Mesenchymal stem cell (in vitro differentiated cells and primary cell): ENCODE data around the gene THAP5.

Experiments
- DNase-seq: peaks from one replicate; pipeline ENCODE4 v3.0.0-alpha.2; 2013
- H2AFZ ChIP-seq: one replicate; pipeline ENCODE4 v1.6.1; 2013; ENCODE audit warnings: low read depth, mild to moderate bottlenecking, control low read depth, inconsistent platforms, low read length, moderate library complexity
- H2AK5ac ChIP-seq: 2 replicates; pipeline ENCODE4 v1.6.1; 2013; ENCODE audit warnings: low read length, moderate library complexity, mild to moderate bottlenecking, inconsistent platforms; ENCODE audit not compliant: severe bottlenecking
- H2BK120ac ChIP-seq: one replicate; pipeline ENCODE4 v1.6.1; 2013; ENCODE audit warnings: low read depth, mild to moderate bottlenecking, inconsistent platforms, low read length, moderate library complexity
- H2BK12ac ChIP-seq, 2 experiments: one replicate each; pipeline ENCODE4 v1.6.1; 2013; ENCODE audit warnings: inconsistent platforms in 2 of 2, low read length in 2 of 2, mild to moderate bottlenecking in 2 of 2, moderate library complexity in 2 of 2, control low read depth in 1 of 2
- H2BK15ac ChIP-seq: one replicate; pipeline ENCODE4 v1.6.1; 2013; ENCODE audit warnings: mild to moderate bottlenecking, low read depth, inconsistent platforms; ENCODE audit not compliant: poor library complexity, severe bottlenecking
- H2BK5ac ChIP-seq: 2 replicates; pipeline ENCODE4 v1.6.1; 2013; ENCODE audit warnings: low read depth, mild to moderate bottlenecking, low read length, control low read depth, inconsistent platforms; ENCODE audit not compliant: poor library complexity, severe bottlenecking
- H3K14ac ChIP-seq, 2 experiments: one replicate each; pipeline ENCODE4 v1.6.1; 2013; ENCODE audit warnings: inconsistent platforms in 2 of 2, low read length in 2 of 2, control low read depth in 1 of 2, mild to moderate bottlenecking in 1 of 2, moderate library complexity in 1 of 2
- H3K18ac ChIP-seq, 2 experiments: one replicate each; pipeline ENCODE4 v1.6.1; 2013; ENCODE audit warnings: inconsistent platforms in 2 of 2, low read length in 2 of 2, control low read depth in 1 of 2, low read depth in 1 of 2, mild to moderate bottlenecking in 1 of 2
- H3K23ac ChIP-seq, 2 experiments: one replicate each; pipeline ENCODE4 v1.6.1; 2013; ENCODE audit warnings: inconsistent platforms in 2 of 2, low read length in 2 of 2, mild to moderate bottlenecking in 2 of 2, moderate library complexity in 2 of 2, control low read depth in 1 of 2
- H3K27ac ChIP-seq: 2 replicates; pipeline ENCODE4 v1.5.1; 2013; ENCODE audit warnings: mild to moderate bottlenecking, moderate library complexity, low read length, control low read depth, inconsistent platforms; ENCODE audit not compliant: poor library complexity, severe bottlenecking
- H3K27me3 ChIP-seq, 2 experiments: 2 replicates each; pipeline versions ENCODE4 v1.6.1 to v1.7.0; 2013; ENCODE audit warnings: low read length in 2 of 2, mild to moderate bottlenecking in 2 of 2, moderate library complexity in 2 of 2, control low read depth in 1 of 2, inconsistent platforms in 1 of 2; ENCODE audit not compliant: control insufficient read depth in 1 of 2, insufficient read depth in 1 of 2
- H3K36me3 ChIP-seq, 2 experiments: 2 replicates each; pipeline versions ENCODE4 v1.6.1 to v1.7.0; 2013; ENCODE audit warnings: low read length in 2 of 2, control low read depth in 1 of 2, inconsistent platforms in 1 of 2, low read depth in 1 of 2, mild to moderate bottlenecking in 1 of 2; ENCODE audit not compliant: insufficient read depth in 2 of 2, control insufficient read depth in 1 of 2
- H3K4ac ChIP-seq, 2 experiments: one replicate each; pipeline ENCODE4 v1.6.1; 2013; ENCODE audit warnings: inconsistent platforms in 2 of 2, low read length in 2 of 2, mild to moderate bottlenecking in 2 of 2, moderate library complexity in 2 of 2, control low read depth in 1 of 2, low read depth in 1 of 2
- H3K4me1 ChIP-seq: 2 replicates; pipeline ENCODE4 v1.6.1; 2013; ENCODE audit warnings: low read depth, low read length, control low read depth; ENCODE audit not compliant: control insufficient read depth, insufficient read depth
- H3K4me2 ChIP-seq: 2 replicates; pipeline ENCODE4 v1.6.1; 2013; ENCODE audit warnings: low read length, mild to moderate bottlenecking, inconsistent platforms; ENCODE audit not compliant: poor library complexity, severe bottlenecking
- H3K4me3 ChIP-seq, 2 experiments: 2 replicates each; pipeline versions ENCODE4 v1.5.1 to v1.7.0; 2013; ENCODE audit warnings: low read length in 2 of 2, mild to moderate bottlenecking in 2 of 2, control low read depth in 1 of 2, low read depth in 1 of 2; ENCODE audit not compliant: insufficient read depth in 1 of 2
- H3K79me1 ChIP-seq: replicated peaks from 2 replicates; pipeline ENCODE4 v1.6.1; 2013; ENCODE audit warnings: mild to moderate bottlenecking, control low read depth, low read length, inconsistent platforms; ENCODE audit not compliant: poor library complexity, severe bottlenecking
- H3K9ac ChIP-seq: 2 replicates; pipeline ENCODE4 v1.7.0; 2013; ENCODE audit warnings: mild to moderate bottlenecking, low read length, moderate library complexity
- H3K9me3 ChIP-seq: 2 replicates; pipeline ENCODE4 v1.7.0; 2013; ENCODE audit warnings: mild to moderate bottlenecking, low read length; ENCODE audit not compliant: control insufficient read depth
- H4K8ac ChIP-seq: one replicate; pipeline ENCODE4 v1.6.1; 2013; ENCODE audit warnings: inconsistent platforms, mild to moderate bottlenecking, low read length, moderate library complexity
- H4K91ac ChIP-seq: one replicate; pipeline ENCODE4 v1.6.1; 2013; ENCODE audit warnings: mild to moderate bottlenecking, low read length, inconsistent platforms
- WGBS: methylation state at CpG from one replicate; pipeline ENCODE4 v1.1.7; 2013; ENCODE audit warnings: mixed read lengths; 5-methylcytosine and 5-hydroxymethylcytosine counted together

The THAP5 gene

DNA sequence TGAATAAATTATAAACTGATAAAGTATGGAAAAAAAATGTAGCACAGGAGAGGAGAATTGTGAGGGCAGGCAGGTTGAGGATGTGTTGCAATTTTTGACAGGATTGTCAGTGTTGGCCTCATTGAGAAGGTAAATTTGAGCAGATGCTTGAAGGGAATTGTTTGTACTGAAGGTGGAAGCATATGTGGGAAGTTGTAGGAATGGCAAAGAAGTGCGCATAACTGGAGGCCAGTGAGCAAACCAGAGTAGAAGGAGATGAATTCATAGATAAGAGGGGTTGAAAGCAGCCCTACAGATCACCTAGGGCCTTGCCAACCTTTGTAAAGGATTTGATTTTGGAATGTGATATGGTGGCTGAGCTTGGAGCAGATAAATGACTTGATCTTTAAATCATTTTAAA, 6.6 kb upstream of the THAP5 start:
- Histone ChIP-seq H4K91ac (no peak overlapping the region), H3K4me2 (no peak overlapping the region), H3K14ac (no peak overlapping the region), H3K27ac (no peak overlapping the region), H2BK5ac (no peak overlapping the region), H3K4ac (no peak overlapping the region), H3K27me3 (no peaks in the 10 kb centered on the region), H3K79me1 (peaks cover 16% of the 10 kb centered on the region), H2AK5ac (no peak overlapping the region), H3K36me3 (peaks cover 8 to 47% of the 10 kb centered on the region in 2 experiments), H2BK120ac (no peak overlapping the region), H2AFZ (no peak overlapping the region), H2BK15ac (no peak overlapping the region), H3K4me1 (no peaks in the 10 kb centered on the region), H3K4me3 (no peak overlapping the region), H2BK12ac (no peak overlapping the region), H3K18ac (no peak overlapping the region), H3K9me3 (no peaks in the 10 kb centered on the region), H4K8ac (no peak overlapping the region), H3K23ac (no peak overlapping the region), H3K9ac (no peak overlapping the region)
- DNase-seq = no peak
- WGBS = 98% methylated on average over 1 of the region's 1 CpG

DNA sequence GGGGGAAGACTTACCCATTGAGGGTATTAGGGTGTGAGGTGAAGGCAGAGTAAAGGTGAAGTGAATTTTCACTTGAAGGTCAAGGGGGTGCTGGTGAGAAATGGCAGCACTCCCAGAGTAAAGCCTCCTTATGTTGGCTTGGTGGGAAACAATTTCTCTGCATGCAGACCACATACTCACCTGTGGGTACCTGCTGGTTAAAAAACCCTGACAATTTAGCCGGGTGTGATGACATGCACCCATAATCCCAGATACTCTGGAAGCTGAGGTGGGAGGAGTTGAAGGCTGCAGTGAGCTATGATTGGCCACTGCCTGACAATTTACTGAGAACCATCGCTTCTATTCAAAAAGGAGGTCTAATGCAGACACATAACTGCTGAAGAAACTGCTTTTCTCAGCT, 5.7 kb upstream of the THAP5 start:
- Histone ChIP-seq H3K9me3 (no peaks in the 10 kb centered on the region), H3K18ac (no peak overlapping the region), H2AK5ac (no peak overlapping the region), H4K91ac (no peak overlapping the region), H3K23ac (no peak overlapping the region), H3K27ac (no peak overlapping the region), H2BK15ac (no peak overlapping the region), H3K36me3 (peaks cover 8 to 47% of the 10 kb centered on the region in 2 experiments), H3K4me2 (no peak overlapping the region), H3K4me1 (no peaks in the 10 kb centered on the region), H3K4ac (no peak overlapping the region), H3K4me3 (no peak overlapping the region), H2BK120ac (no peak overlapping the region), H2AFZ (no peak overlapping the region), H3K9ac (no peak overlapping the region), H3K14ac (no peak overlapping the region), H3K79me1 (peaks cover 16% of the 10 kb centered on the region), H2BK5ac (no peak overlapping the region), H4K8ac (no peak overlapping the region), H2BK12ac (no peak overlapping the region), H3K27me3 (no peaks in the 10 kb centered on the region)
- WGBS = 31% methylated on average over 1 of the region's 2 CpGs
- DNase-seq = no peak

DNA sequence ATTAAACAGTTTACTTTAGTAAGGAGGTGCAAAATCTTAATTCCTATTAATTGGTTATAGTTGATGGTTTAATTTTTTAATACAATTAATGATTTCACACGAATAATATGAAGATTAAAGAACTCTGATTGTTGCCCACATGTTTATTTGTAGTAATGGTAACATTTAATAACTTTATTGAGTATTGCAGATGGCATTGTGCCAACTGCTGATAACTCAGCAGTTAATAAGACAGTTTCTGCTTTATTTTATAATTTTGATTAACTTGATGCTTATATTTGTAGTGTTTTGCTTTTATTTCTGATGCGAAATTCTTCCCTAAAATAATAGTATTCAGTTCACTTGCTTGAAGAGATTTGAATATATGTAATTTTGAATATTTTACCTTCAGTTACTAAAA, 3.0 kb upstream of the THAP5 start:
- Histone ChIP-seq H3K23ac (no peak overlapping the region), H2AK5ac (no peak overlapping the region), H2BK15ac (no peak overlapping the region), H3K18ac (no peak overlapping the region), H2BK12ac (no peak overlapping the region), H3K27ac (no peak overlapping the region), H2BK5ac (no peak overlapping the region), H3K4ac (no peak overlapping the region), H3K4me1 (peaks cover 3% of the 10 kb centered on the region), H3K27me3 (no peaks in the 10 kb centered on the region), H2AFZ (no peak overlapping the region), H3K14ac (no peak overlapping the region), H4K91ac (no peak overlapping the region), H3K36me3 (peaks cover 0 to 36% of the 10 kb centered on the region in 2 experiments), H3K4me2 (no peak overlapping the region), H3K9me3 (no peaks in the 10 kb centered on the region), H2BK120ac (no peak overlapping the region), H3K9ac (no peak overlapping the region), H3K79me1 (peaks cover 16% of the 10 kb centered on the region), H4K8ac (no peak overlapping the region), H3K4me3 (no peak overlapping the region)
- no peak for DNase-seq
- no CpG with 5 or more reads among the region's 2 CpGs for WGBS

DNA sequence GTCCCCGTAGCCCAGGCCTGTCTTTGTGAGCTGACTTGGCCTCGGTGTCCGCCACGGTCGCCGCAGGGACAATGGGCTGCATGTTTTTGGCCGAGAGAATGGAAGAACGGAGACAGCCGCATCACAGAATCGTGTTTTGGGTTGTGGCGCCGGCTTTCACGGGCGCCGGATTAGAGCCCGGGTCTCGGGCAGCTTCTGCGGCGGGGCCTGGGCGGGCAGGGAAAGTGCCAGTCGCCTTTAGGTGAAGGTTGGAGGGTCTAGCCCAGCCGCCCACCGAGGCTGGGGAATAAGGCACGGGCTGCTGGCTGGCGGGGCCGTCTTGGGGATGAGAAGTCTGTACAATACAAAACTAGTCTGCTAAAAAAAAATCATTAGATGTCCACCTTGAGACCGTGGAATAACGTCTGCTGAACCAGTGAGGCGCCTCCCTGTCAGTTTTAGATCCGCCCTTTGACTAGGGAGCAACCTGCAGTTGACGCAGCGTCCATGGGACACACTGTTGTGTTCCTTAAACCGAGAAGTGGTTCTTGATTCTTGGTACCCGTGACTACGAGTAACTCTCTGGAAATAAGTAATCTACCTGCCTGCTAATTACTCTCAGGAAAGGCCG, 745 bp upstream of the THAP5 start:
- H4K8ac ChIP-seq = no peak overlapping the region
- H2AFZ ChIP-seq = peak overlapping the region; percentile 97
- DNase-seq = peak; percentile 65
- peak overlapping the region in 1 of 2 experiments; percentile 90 for H3K23ac ChIP-seq
- peak overlapping the region; percentile 58 for H4K91ac ChIP-seq
- H3K27ac ChIP-seq = peak overlapping the region; percentile 60
- H3K4me3 ChIP-seq = peak overlapping the region; percentile 89 to 93
- no peak overlapping the region for H2BK120ac ChIP-seq
- H2BK15ac ChIP-seq = no peak overlapping the region
- H3K27me3 ChIP-seq = no peaks in the 10 kb centered on the region
- H3K9me3 ChIP-seq = no peaks in the 10 kb centered on the region
- H3K79me1 ChIP-seq = peaks cover 12% of the 10 kb centered on the region
- peaks cover 0 to 39% of the 10 kb centered on the region in 2 experiments for H3K36me3 ChIP-seq
- peak overlapping the region; percentile 39 to 83 for H3K4ac ChIP-seq
- peak overlapping the region in 1 of 2 experiments; percentile 91 for H3K14ac ChIP-seq
- peak overlapping the region; percentile 78 for H3K4me2 ChIP-seq
- H2BK12ac ChIP-seq = peak overlapping the region in 1 of 2 experiments; percentile 85
- H2AK5ac ChIP-seq = no peak overlapping the region
- peaks cover 3% of the 10 kb centered on the region for H3K4me1 ChIP-seq
- WGBS = 0% methylated on average over 29 of the region's 36 CpGs
- peak overlapping the region; percentile 40 to 90 for H3K18ac ChIP-seq
- H2BK5ac ChIP-seq = no peak overlapping the region
- H3K9ac ChIP-seq = peak overlapping the region; percentile 99
